GM21526 (cell line): ENCODE data around the gene MBOAT1.

Experiments
- ATAC-seq: cut with Tn5 transposase; IDR thresholded peaks from one replicate; pipeline ENCODE4 v1.9.1; 2021; ENCODE audit warnings: moderate library complexity; ENCODE audit not compliant: unreplicated experiment, low FRiP score

The MBOAT1 gene

DNA sequence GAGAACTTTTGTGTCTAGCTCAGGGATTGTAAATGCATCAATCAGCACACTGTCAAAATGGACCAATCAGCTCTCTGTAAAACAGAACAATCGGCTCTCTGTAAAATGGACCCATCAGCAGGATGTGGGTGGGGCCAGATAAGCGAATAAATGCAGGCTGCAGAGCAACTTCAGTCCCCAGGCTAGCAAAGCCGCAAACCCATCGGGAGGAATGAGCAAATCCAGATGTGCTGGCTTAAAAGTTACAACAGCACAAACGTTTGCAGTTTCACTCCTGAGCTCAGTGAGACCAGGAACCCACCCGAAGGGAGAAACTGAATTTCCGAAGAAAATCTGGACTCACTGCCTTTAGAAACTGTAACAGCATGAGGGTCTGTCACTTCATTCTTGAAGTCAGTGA, 21.9 kb upstream of the MBOAT1 start:
- ATAC-seq = no peak

DNA sequence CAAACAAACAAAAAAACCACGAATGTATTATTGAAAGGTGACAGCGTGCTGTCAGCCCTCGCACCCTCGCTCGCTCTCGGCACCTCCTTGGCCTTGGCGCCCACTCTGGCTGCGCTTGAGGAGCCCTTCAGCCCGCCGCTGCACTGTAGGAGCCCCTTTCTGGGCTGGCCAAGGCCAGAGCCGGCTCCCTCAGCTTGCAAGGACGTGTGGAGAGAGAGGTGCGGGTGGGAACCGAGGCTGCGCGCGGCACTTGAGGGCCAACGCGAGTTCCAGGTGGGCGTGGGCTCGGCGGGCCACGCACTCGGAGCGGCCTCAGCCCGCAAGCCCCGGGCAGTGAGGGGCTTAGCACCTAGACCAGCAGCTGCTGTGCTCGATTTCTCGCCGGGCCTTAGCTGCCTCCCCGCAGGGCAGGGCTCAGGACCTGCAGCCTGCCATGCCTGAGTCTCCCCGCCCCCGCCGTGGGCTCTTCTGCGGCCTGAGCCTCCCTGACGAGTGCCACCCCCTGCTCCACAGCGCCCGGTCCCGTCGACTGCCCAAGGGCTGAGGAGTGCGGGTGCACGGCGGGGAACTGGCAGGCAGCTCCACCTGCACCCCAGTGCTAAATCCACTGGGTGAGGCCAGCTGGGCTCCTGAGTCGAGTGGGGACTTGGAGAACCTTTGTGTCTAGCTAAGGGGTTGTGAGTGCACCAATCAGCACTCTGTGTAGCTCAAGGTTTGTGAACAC, 20.9 kb upstream of the MBOAT1 start:
- ATAC-seq = no peak

DNA sequence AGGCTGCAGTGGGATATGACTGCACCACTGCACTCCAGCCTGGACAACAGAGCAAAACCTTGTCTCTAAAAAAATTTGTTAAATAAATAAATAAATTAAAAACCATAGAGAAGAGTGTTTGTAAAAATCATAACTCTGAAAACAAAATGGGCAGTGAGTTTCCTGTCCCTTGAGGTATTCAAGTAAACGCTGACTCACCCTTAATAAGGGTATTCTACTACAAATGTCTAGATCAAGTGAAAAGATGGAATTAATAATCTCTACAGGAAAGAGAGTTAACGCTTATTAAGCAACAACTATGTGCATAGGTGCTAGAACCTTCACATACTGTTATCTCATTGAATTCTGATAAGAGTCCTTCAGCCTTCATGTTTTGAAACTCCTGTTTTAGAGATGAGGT, 19.9 kb upstream of the MBOAT1 start:
- no peak for ATAC-seq

DNA sequence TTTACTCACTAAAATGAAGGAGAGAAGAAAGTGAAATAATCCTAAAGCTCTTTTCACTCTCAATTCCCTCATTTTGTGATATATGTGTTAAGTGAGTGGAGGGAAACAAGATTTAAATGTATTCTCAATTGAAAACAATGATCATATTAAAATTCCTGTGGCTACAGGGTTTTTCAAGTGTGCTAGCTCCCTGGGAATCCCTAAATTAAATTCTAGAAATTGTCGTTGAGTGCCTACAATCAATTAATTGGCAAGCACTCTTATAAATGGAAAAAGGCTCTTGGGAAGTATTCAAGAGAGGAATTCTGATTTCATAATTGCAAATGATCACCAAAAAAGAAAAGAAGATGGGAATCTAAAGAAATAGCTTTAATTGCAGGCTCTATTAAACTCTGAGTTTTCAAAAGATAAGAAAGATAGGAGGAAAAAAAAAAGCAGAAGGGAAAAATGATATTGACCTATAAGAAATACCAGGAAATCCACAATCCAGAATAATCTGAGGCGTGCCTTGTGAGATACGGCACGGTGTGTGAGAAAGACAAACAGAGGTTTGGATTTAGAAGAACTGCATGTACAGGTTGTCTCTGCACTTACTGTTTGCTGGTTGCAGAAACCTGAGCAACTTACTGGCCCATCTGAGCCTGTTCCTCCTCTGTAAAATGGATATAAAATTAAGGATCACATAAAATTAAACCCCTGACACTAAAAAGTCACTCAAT, 18.3 kb upstream of the MBOAT1 start:
- ATAC-seq = no peak

DNA sequence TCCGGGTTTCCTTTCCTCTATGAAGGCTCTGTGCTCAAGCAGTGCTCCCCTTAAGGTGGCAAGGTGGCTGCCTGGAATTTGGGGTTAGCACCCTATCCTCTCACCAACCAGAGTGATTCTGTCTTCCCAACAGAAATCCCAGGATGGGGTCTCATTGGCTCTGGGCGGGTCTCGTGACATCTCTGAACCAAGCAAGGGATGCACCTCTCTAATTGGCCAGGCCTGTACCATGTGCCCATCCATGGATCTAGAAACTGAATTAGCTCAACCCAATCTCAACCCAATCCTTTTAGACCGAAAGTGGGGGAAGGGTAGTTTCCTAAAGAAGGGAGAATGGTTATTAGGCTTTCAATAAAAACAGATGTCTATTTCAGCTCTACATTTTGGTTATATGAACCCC, 17.6 kb upstream of the MBOAT1 start:
- ATAC-seq = no peak

DNA sequence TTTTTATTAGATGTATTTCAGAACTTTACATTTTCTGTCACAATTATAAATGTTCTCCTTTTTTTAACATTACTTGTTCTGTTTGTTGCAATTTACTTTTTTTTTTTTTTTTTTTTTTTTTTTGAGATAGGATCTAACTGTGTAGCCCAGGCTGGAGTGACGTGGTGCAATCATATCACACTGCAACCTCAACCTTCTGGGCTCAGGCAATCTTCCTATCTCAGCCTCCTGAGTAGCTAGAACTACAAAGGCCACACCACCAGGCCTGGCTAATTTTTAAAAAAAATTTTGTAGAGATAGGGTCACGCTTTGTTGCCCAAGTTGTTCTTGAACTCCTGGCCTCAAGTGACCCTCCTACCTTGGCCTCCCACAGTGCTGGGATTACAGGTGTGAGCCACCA, 15.1 kb upstream of the MBOAT1 start:
- ATAC-seq = no peak

DNA sequence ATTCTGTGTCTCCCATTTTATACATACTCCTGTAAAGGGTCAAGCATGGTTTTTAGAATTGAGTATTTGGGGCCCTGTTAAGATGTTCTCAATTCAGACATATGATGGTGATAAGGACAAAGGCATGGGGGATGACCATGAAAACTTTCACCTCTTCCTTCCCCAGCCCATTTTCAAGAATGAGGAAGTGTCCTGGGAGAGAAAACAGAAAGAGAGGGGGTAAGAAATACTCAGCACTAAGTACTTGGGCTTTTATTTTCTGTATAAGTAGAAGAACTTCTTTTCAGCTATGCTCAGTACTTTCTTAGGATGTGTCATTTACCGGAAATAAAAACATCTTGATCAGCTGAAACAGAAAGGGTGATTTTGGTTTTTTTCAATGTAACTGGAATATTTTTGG, 10.9 kb upstream of the MBOAT1 start:
- no peak for ATAC-seq

DNA sequence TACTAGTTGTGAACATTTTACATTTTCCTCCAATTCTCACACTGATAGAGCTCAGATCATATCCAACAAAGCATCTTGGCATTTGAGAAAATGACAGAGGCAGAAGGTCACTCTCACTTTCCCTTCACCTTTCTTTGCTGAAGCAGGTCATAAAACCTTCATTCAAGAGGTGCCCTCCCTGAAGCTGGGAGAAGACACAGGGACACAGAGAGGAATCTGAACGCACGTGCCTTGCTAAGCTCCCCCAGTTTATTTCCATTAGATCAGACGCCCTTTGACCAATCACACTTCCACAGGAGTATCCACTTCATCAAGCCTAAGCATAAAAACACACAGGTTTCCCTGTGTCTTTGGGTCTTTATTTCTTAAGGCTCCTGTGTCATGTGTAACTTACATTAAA, 9.2 kb upstream of the MBOAT1 start:
- no peak for ATAC-seq

DNA sequence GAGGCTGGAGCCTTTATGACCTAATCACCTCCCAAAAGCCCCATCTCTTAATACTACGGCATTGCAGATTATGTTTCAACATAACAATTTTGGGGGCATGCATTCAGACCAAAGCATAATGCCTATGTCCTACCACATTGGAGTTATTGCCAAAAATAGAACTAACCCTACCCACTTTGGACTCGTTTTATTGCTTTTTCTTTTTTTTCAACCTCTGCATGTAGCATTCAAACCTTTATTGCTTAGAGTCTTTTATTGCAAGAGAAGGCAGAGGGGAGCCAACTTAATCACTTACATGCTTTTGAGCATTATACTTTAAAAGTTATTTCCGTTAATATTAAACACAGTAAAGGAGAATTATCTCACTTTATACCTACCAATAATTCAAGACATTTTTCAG, 8.1 kb upstream of the MBOAT1 start:
- no peak for ATAC-seq

DNA sequence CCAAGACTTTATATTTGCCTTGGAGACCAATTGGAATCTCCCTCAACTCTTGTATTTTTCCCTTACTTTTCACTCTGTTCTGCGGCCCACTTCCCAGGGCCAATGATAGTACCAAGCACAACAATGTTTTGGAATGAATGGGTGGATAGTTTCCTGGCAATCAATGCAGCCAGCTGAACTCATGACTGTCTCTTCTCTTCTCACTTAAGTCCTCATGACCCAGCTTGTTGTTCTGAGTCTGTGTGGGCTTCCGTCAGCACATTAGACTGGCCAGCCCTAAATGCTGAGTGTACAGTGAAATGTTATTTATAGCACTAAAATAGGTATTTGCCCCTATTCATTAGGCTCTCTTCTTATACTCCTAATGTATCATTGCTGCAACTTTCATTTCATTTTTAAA, 5.6 kb upstream of the MBOAT1 start:
- no peak for ATAC-seq

DNA sequence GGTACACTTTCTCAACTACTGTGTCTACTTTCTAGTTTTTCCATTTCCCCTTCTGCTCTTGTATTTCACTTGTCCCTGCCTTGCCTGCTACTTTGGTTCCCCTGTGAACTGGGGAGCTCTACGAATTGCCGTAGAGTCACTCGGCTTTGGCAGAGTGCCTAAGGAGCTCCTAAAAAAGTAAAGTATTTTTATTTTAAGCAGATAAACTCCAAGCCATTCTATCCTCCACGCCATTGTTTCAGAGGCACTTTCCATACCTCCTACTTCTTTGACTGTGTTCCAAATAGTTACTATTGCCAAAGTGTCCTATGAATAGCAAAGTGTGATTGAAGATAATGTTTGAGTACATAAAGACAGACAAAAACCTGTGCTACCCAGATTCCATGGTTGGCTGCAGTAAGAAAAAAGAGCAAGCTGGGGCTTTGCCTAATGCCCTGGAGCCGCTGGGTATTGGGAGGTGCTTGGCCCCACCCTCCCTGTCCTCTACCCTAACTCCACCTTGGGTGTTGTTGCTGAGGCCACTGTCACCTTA, 5.1 kb upstream of the MBOAT1 start:
- ATAC-seq = no peak

DNA sequence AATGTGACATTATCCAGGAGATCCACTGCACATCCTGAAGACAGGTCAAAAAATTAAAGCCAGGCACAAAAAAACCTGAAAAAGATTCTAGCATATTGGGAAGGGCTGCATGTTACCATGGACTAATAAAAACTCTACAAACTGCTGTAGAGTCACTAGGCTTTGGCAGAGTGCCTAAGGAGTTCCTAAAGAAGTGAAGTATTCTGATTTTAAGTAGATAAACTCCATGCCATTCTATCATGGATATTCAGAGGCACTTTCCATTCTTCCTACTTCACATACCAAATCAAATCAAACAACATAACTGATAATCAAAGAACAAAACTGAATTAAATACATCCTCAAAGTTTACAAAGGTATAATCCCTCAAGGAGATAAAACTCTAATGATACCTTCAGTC, 3.0 kb upstream of the MBOAT1 start:
- no peak for ATAC-seq

DNA sequence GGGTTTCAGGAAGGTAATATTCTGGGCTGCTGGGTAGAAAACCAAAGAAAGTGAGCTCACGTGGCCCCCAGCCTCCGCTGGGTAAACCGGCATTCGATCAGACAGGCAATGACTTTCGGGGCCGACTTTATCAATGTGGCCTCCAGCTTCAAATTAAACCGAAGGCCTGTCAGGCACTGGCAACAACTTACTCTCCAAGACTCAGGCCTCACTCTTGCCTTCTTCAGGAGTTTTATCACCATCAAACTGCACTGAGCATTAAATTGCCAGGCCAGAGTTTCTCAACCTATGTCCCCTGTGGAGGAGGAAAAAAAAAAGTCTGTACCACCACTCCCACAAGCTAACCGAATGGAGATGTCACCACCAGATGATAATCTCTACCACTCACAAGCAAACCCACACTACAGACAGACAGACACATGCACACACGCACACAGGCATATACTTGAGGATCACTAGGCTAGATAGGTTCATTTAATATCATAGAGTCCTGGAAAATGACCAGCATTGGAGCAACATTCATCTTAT, 1.1 kb upstream of the MBOAT1 start:
- ATAC-seq = no peak

DNA sequence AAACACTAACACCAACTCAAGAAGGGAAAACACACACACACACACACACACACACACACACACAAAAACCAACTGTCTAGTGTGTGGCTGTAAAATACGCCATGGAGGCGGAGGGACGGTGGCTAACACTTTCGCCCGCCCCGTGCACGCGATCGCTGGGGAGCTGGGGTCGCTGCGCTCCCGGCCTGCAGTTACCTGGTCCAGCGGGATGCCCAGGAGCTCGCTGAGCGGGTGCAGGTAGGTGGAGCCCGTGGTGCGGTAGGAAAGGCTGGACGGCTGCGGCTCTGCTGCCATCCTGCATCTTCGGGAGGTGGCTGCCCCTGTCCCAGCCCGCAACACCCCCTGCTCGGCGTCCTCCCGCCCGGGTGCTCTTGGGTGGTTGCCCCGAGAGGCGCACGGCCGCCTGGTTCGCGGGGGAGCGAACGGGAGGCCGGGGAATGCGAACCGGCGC, 303 bp downstream of the MBOAT1 start:
- peak; percentile 19 for ATAC-seq

DNA sequence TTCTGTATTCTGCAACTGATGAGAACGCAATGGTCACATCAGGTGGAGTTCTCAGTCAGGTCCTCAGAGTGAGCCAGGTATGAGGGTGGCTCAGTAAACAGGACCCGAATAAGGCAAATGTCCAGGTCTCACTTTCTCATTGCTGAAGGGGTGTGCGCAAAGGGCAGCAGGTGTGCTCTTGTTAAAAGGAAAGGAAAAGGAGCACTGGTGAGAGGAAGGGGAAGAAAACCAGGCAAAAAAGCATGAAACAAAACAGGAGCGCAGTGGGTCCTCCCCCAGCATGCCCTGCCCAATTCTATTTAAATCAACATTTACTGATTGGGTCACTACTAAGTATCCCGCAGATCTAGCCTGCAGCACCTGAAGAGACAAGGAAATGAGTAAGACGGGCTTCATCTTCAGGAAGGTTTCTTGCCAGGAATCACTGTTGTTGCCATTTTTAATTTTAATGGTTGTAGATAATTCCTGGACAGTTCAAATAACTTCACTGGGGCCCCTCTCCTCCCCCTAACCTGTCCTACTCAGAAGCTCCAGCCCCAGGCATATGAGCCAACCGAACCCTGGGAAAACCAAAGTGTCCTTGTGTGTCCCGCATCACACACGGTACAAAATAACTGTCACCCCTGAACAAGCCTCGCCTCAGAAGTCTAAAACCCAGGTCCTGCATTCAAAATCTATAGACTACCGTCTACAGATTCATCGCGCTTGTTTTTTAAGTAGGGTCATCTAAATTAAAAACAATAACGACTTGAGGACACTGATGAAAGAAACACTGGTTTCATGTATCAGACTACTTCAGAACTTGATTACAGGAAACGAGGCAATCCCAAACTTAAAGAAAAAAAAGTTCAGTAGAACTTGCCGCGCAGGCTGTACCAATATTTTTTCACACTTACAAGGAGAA, 980 bp downstream of the MBOAT1 start:
- ATAC-seq = no peak

DNA sequence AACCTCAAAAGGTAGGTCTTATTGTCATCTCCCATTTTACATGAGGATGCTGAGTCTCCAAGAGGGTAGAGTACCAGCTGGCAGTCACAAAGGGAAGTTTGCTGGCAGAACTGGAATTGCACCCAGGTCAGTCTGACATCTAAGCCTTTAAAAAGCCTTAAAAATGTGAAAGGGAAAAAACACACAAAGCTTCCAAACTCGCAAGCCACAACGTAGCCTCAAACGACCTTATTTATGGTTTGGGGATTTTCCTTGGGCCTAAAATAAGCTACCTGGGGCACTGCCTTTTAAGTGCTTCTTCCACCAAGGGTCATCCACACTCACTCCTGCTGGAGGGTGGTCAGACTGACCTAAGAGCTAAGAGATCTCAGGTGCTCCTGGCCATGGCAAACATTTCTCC, 2.1 kb downstream of the MBOAT1 start:
- ATAC-seq = no peak

DNA sequence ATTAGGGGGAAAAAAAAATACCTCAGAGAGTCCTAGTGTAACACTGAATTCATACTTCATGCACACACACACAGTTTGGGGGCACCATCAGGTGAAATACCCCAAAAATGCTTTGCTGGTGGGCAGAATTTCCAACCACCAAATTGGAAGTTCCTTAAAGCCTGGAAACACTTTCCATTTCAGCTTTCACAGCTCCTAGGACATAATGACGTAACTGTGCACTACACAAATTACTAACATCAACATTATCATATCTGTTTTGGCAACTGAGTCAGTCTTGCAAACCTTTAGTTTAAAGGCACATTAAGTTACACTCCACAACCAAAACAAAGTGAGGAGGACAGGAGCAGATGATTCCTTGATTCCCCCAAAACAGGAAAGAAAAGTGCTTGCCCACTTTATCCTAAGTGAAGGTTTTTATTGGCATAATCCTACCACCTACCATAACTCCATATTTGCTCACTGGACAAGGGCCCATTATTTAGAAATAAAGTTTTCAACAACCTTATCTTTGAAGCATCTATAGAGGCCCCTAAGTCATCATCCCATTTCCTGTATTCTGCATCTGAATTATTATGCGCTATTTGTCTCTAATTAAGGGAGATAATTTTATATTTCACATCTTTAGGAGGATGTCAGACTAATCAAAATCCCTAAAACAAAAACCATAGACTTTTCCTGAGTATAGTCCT, 3.4 kb downstream of the MBOAT1 start:
- no peak for ATAC-seq

DNA sequence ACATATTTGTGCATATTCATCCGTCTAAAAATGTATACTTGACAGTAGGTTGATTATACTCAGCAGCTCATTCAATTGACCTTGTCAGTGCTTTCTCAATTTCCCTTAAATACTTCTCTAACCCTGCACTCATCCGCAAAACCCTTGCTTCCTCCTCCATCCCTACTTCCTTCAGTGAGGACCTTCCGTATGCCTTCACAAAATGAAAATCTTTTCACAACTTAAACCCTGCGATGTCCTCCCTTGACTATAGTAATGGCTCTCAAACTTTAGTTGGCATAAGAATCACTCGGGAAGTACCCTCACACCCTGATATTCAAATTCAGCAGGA, 5.2 kb downstream of the MBOAT1 start:
- no peak for ATAC-seq

DNA sequence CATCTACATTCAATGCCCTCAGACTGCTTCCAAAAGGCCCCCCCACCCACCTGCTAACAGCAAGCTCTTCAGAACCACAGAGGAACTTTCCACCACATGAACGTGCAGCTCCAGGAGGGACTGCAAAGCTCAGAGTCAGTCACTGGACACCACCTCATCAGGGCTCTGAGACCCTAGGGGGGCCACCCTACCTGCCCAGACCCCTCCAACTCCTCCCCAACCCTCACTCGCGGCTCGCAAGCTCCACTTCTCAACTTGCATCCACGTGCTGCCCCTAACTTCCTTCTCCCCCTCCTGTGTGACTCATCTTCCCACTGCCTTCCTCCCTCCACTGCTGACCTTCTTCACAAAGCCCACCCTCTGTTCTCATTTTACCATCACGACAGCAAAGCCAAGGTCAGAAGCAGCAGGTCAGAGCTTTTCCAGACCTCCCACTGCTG, 6.5 kb downstream of the MBOAT1 start:
- ATAC-seq = no peak

DNA sequence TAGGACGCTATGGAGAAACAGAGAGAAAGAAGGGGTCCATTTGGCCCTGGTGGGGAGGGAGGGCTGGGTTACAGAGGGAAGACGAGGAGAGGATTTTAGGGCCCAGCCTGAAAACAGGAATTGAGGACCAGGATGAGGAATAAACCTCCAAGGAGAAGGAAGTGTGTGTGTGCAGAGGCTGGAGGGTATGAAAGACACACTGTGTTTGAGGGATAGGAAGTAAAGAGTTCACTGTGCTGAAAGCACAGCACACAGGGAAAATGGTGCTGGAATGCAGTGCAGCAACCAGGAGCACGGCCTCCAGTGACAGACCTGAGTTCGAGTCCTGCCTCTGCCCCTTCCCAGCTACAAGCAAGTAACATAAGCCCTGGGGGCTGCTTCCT, 7.8 kb downstream of the MBOAT1 start:
- ATAC-seq = no peak
